K562 (cell line): Measurements from ENCODE around the gene LST1. TPM values are rescaled to one million over a fixed set of nuclear protein-coding genes. Genes with fewer than 3 reads are reported as not detected.
A peak's percentile ranks its signal among the peaks of the same experiment; 100 is the strongest.

ENCODE experiments used
- ATAC-seq: fragments of 200-7000 bp; cut with Tn5 transposase; 3 replicates; pipeline ENCODE4 v1.9.1; 2020; ENCODE audit warnings: moderate library complexity
- BruUV-seq: library from RNA; stranded (reverse); fragments of 400-500 nt; replicated peaks from 2 replicates; lab custom pipeline; 2021; lab: Mats Ljungman, UMichigan
- CTCF ChIA-PET: fragments of 300-600 bp; formaldehyde crosslinking; extraction: SDS; loops from one replicate; lab custom pipeline; 2021; ENCODE audit warnings: low intra/inter-chr PET ratio; lab: Yijun Ruan, JAX
- POLR2A ChIA-PET: fragments of 300-600, 350-650 bp; sonication (Branson Sonifier 250); formaldehyde crosslinking; extraction: SDS; loops from one replicate; lab custom pipeline; 2021; ENCODE audit warnings: antibody characterized with exemption, inconsistent platforms; lab: Yijun Ruan, JAX
- DNase-seq, 4 experiments: peaks; one replicate each; pipeline versions ENCODE4 v3.0.0 to v3.0.0-alpha.2; 2011 to 2018; ENCODE audit warnings: low spot score in 3 of 4, mixed read lengths in 3 of 4; ENCODE audit errors: extremely low read depth in 1 of 4
- FAIRE-seq: peaks from 2 replicates; lab custom pipeline; 2011; peaks lifted over from hg19 to GRCh38; lab: Jason Lieb, UNC
- H2AFZ ChIP-seq: 2 replicates; pipeline ENCODE4 v1.6.0; 2011; ENCODE audit warnings: low read depth, low read length, control low read depth, inconsistent platforms
- H3K27ac ChIP-seq: fragments of 200-600 bp; 3 replicates; pipeline ENCODE4 v1.8.0; 2011; ENCODE audit warnings: low read depth, mild to moderate bottlenecking, control low read depth, inconsistent platforms, low read length, moderate library complexity, mixed read lengths; ENCODE audit errors: extremely low read depth
- H3K27me3 ChIP-seq, 2 experiments: fragments of 300-600 bp in 1 of 2; 2 replicates in 1 of 2; 3 replicates in 1 of 2; pipeline versions ENCODE4 v1.6.0 to v1.8.0; 2011; ENCODE audit warnings: inconsistent platforms in 2 of 2, low read length in 2 of 2, mild to moderate bottlenecking in 1 of 2, mixed read lengths in 1 of 2, moderate library complexity in 1 of 2; ENCODE audit not compliant: control insufficient read depth in 2 of 2, insufficient read depth in 2 of 2
- H3K36me3 ChIP-seq: fragments of 300-600 bp; 3 replicates; pipeline ENCODE4 v1.8.0; 2011; ENCODE audit warnings: mild to moderate bottlenecking, low read length, inconsistent platforms; ENCODE audit not compliant: control insufficient read depth, insufficient read depth
- H3K4me1 ChIP-seq, 2 experiments: fragments of 200-600 bp in 1 of 2; replicated peaks in 1 of 2; 2 replicates in 1 of 2; 3 replicates in 1 of 2; pipeline versions ENCODE4 v1.5.1 to v1.8.0; 2011; ENCODE audit warnings: inconsistent platforms in 2 of 2, low read length in 2 of 2, mild to moderate bottlenecking in 1 of 2, mixed read lengths in 1 of 2, moderate library complexity in 1 of 2; ENCODE audit not compliant: control insufficient read depth in 2 of 2, insufficient read depth in 2 of 2
- H3K4me2 ChIP-seq: 2 replicates; pipeline ENCODE4 v1.6.1; 2011; ENCODE audit warnings: low read length, control low read depth, inconsistent platforms, mixed read lengths; ENCODE audit not compliant: insufficient read depth
- H3K4me3 ChIP-seq: fragments of 200-600 bp; sonication (generic), shearing (Covaris generic); 2 replicates; pipeline ENCODE4 v1.5.1; 2016; ENCODE audit warnings: control low read depth, inconsistent platforms
- H3K79me2 ChIP-seq: fragments of 200-600 bp; 3 replicates; pipeline ENCODE4 v1.8.0; 2011; ENCODE audit warnings: low read length, inconsistent platforms; ENCODE audit not compliant: control insufficient read depth, insufficient read depth
- H3K9ac ChIP-seq, 2 experiments: 2 replicates each; pipeline versions ENCODE4 v1.6.0 to v1.6.1; 2011; ENCODE audit warnings: low read depth in 2 of 2, low read length in 2 of 2, control low read depth in 1 of 2, inconsistent platforms in 1 of 2, mild to moderate bottlenecking in 1 of 2, mixed read lengths in 1 of 2; ENCODE audit not compliant: insufficient read depth in 1 of 2
- H3K9me1 ChIP-seq: one replicate; pipeline ENCODE4 v1.6.0; 2011; ENCODE audit warnings: inconsistent platforms, mild to moderate bottlenecking, low read length, moderate library complexity; ENCODE audit not compliant: control insufficient read depth, insufficient read depth
- H3K9me3 ChIP-seq: replicated peaks from 2 replicates; pipeline ENCODE4 v1.5.1; 2011; ENCODE audit warnings: low read depth, low read length, inconsistent platforms; ENCODE audit not compliant: control insufficient read depth, insufficient read depth
- H4K20me1 ChIP-seq: replicated peaks from 2 replicates; pipeline ENCODE4 v1.6.1; 2011; ENCODE audit warnings: low read length, inconsistent platforms, mixed read lengths; ENCODE audit not compliant: control insufficient read depth, insufficient read depth
- ASH1L ChIP-seq: fragments of 450-650 bp; IDR thresholded peaks from 2 replicates; pipeline ENCODE4 v1.6.1; 2018; ENCODE audit warnings: borderline replicate concordance, mild to moderate bottlenecking, low read depth; ENCODE audit not compliant: partially characterized antibody
- CREM ChIP-seq: IDR thresholded peaks from 2 replicates; pipeline ENCODE4 v1.6.1; 2014; ENCODE audit warnings: antibody characterized with exemption, low read depth
- DMBX1 ChIP-seq: fragments of 250-450 bp; sonication (Bioruptor Pico); IDR thresholded peaks from 2 replicates; pipeline ENCODE4 v1.8.0; 2022; ENCODE audit warnings: inconsistent platforms, mild to moderate bottlenecking, moderate library complexity, borderline replicate concordance
- EGR1 ChIP-seq: fragments of 450-650 bp; conservative IDR thresholded peaks from 2 replicates; pipeline ENCODE4 v1.6.1; 2017; ENCODE audit warnings: mild to moderate bottlenecking
- KDM1A ChIP-seq, 2 experiments: fragments of 450-650 bp; IDR thresholded peaks; 2 replicates each; pipeline ENCODE4 v1.6.1; 2016; ENCODE audit warnings: mild to moderate bottlenecking in 2 of 2
- MBD2 ChIP-seq: sonication (generic); IDR thresholded peaks from 2 replicates; pipeline ENCODE4 v1.6.1; 2016; ENCODE audit warnings: low read depth, borderline replicate concordance
- NCOR1 ChIP-seq: fragments of 450-650 bp; IDR thresholded peaks from 2 replicates; pipeline ENCODE4 v1.6.1; 2016; ENCODE audit warnings: mild to moderate bottlenecking, moderate library complexity
- OTX1 ChIP-seq: fragments of 450-650 bp; formaldehyde crosslinking; IDR thresholded peaks from 2 replicates; pipeline ENCODE4 v1.4.0; 2022; ENCODE audit warnings: mild to moderate bottlenecking
- POLR2AphosphoS2 ChIP-seq: IDR thresholded peaks from 2 replicates; pipeline ENCODE4 v1.6.1; 2012; ENCODE audit warnings: low read length, improper control_type of control experiment
- POLR3G ChIP-seq: IDR thresholded peaks from 2 replicates; pipeline ENCODE4 v1.6.1; 2011; ENCODE audit not compliant: insufficient read length, insufficient replicate concordance; ENCODE audit errors: extremely low read depth
- RFX5 ChIP-seq: IDR thresholded peaks from 2 replicates; pipeline ENCODE4 v1.6.1; 2011; ENCODE audit warnings: low read depth, mild to moderate bottlenecking, improper control_type of control experiment, low read length
- SMARCE1 ChIP-seq: fragments of 450-650 bp; IDR thresholded peaks from 2 replicates; pipeline ENCODE4 v1.7.1; 2016; ENCODE audit warnings: mild to moderate bottlenecking
- TARDBP ChIP-seq: fragments of 450-650 bp; IDR thresholded peaks from 2 replicates; pipeline ENCODE4 v1.6.1; 2016
- TCF3 ChIP-seq: sonication (generic); formaldehyde crosslinking; IDR thresholded peaks from 2 replicates; pipeline ENCODE4 v1.4.0; 2020; ENCODE audit warnings: mild to moderate bottlenecking, missing genetic modification reagents
- U2AF2 ChIP-seq: fragments of 200-400 bp; formaldehyde crosslinking; optimal IDR thresholded peaks from 2 replicates; pipeline ENCODE3; 2017; ENCODE audit warnings: low read depth, mild to moderate bottlenecking, low read length
- ZNF431 ChIP-seq: sonication (generic); formaldehyde crosslinking; IDR thresholded peaks from 2 replicates; pipeline ENCODE4 v1.8.0; 2022; ENCODE audit warnings: mild to moderate bottlenecking, missing genetic modification reagents
- ZNF589 ChIP-seq: fragments of 200-800 bp; sonication (Bioruptor generic); IDR thresholded peaks from 2 replicates; pipeline ENCODE4 v1.6.1; 2016; ENCODE audit warnings: low read depth, missing genetic modification characterization, missing compliant biosample characterization
- ZNF785 ChIP-seq: fragments of 250-450 bp; sonication (Bioruptor Pico); IDR thresholded peaks from 2 replicates; pipeline ENCODE4 v1.4.0; 2020; ENCODE audit warnings: mild to moderate bottlenecking
- WGBS: fragments of 100-300 bp; shearing (Covaris generic); methylation state at CpG from one replicate; pipeline ENCODE4 v1.1.6; 2016; ENCODE audit warnings: low coverage, mixed read lengths; ENCODE audit not compliant: insufficient coverage; ENCODE audit errors: missing lambda C conversion rate; 5-methylcytosine and 5-hydroxymethylcytosine counted together
- in situ Hi-C: fragments of 300-500 bp; cut with MboI; formaldehyde crosslinking; loops from 4 replicates; pipeline ENCODE4 v1.15.0; 2018; ENCODE audit warnings: inconsistent platforms, mixed read lengths
- intact Hi-C: fragments of 100-400 bp; cut with micrococcal nuclease; formaldehyde crosslinking; loops from 2 replicates; pipeline ENCODE4 v1.14.2; 2022
- polyA plus RNA-seq, 8 experiments: library from polyadenylated mRNA; depleted of rRNA in 4 of 8; stranded (reverse) in 5 of 8; unstranded in 3 of 8; fragments of >200 nt; fragmentation: Nextera tagmentation in 2 of 8; fragmentation: Illumina TruSeq in 1 of 8; extraction: Ambion mirVana in 2 of 8; extraction: Trizol in 1 of 8; gene quantifications; 2 replicates each; pipeline versions ENCODE4 v1.2.1 to v1.2.3, GENCODE V29; 2011 to 2014; ENCODE audit warnings: inconsistent platforms in 1 of 8, missing spikeins in 1 of 8
- total RNA-seq, 7 experiments: library from RNA; depleted of rRNA in 6 of 7; stranded (reverse); fragments of >200 nt in 6 of 7; fragmentation: Illumina TruSeq in 2 of 7; extraction: Trizol in 2 of 7; gene quantifications; 2 replicates each; pipeline versions ENCODE4 v1.2.1 to v1.2.3, GENCODE V29; 2011 to 2021; ENCODE audit warnings: low replicate concordance in 1 of 7
- TF ChIP-seq, protein P1 (sequence below): fragments of 250-450 bp; sonication (Bioruptor Pico); IDR thresholded peaks from 2 replicates; pipeline ENCODE4 v1.9.0; 2021; ENCODE audit warnings: mild to moderate bottlenecking
- TF ChIP-seq, protein P2 (sequence below), 2 experiments: fragments of 200-800 bp in 1 of 2; sonication (Bioruptor generic) in 1 of 2; sonication (generic) in 1 of 2; formaldehyde crosslinking in 1 of 2; IDR thresholded peaks in 1 of 2; conservative IDR thresholded peaks in 1 of 2; 2 replicates each; pipeline versions ENCODE4 v1.5.0 to v1.6.1; 2016 to 2020; ENCODE audit warnings: missing compliant biosample characterization in 1 of 2, missing genetic modification characterization in 1 of 2, missing genetic modification reagents in 1 of 2
- TF ChIP-seq, protein P3 (sequence below): sonication (generic); formaldehyde crosslinking; IDR thresholded peaks from 2 replicates; pipeline ENCODE4 v1.8.0; 2023; ENCODE audit warnings: mild to moderate bottlenecking, missing genetic modification reagents

LST1 gene
- total and polyA plus RNA-seq, 9 of the 15 experiments (the other 6 are each of a cell fraction or from before 2014, with no cell fraction given), result 0.82 to 7.8 (median 1.7) TPM

DNA sequence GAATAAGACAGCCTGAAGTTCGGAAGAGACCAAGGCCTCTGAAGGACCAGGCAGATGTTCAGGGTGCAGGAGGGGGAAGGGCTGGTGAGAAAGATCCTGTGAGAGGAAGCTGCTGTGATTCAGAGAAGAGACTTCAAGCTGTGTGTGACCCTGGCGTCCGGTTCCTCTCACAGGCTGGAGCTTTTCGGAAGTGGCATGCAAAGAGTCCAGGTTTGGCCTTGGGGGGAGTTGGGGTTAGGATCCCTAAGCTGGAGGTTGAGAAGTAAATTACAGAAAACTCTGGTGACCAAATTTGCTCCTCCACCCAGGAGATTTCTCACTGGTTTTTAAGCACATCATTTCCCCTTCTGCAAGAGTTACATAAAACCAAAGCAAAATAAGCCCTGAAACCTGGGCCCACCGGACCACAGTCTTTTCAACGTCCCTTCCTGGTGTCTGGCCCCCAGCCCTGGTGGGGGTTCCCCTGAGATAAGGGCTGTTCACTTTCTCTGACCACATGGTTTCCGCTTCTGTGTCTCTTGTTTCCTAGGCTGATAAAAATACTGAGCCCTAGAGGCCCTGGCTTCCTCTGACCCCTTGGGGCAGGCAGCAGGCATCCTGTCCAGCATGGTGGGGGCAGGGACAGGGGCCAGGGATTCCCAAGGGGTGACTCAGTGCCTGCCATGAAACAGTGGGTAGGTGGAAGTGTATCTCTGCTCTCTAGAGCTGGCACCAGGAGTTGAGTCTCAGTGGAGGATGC lies 25.9 kb upstream of the LST1 start:
- BruUV-seq, result no TSS peak
- no peaks in the 10 kb centered on the region for H3K27me3 ChIP-seq
- H2AFZ ChIP-seq, result no peak overlapping the region
- in situ Hi-C loops, result no loop called here
- peak overlapping the region; percentile 4 to 77; a peak in 2 of 4 replicates for H3K9ac ChIP-seq
- intact Hi-C loops, result no loop called here
- ChIA-PET POLR2A (interaction anchor here (0.7 to 5.8 kb wide), 8 partner anchors 11 to 238 kb away, joined by 3 to 38 read pairs (median 4); partner anchors contain the start of genes ATP6V1G2, DDX39B, NFKBIL1 and PRRC2A), CTCF (no interaction called here)
- H3K79me2 ChIP-seq, result no peaks in the 10 kb centered on the region
- no peak overlapping the region for H3K4me3 ChIP-seq
- peak overlapping the region; percentile 17; the same call in 1 of the 2 replicates for H3K4me2 ChIP-seq
- H3K9me1 ChIP-seq, result peaks cover 6% of the 10 kb centered on the region
- H3K27ac ChIP-seq, result peak overlapping the region; percentile 41
- no peaks in the 10 kb centered on the region for H3K9me3 ChIP-seq
- ATAC-seq (peak; percentile 79), FAIRE-seq (peak; percentile 88), DNase-seq (peak; percentile 66 to 92 (median 76))
- H3K4me1 ChIP-seq, result peaks cover 47 to 64% of the 10 kb centered on the region in 2 experiments
- WGBS, result 8% methylated on average over 7 of the region's 7 CpGs
- H3K36me3 ChIP-seq, result peaks cover 46% of the 10 kb centered on the region
- no peaks in the 10 kb centered on the region for H4K20me1 ChIP-seq
- TF ChIP-seq POLR3G, result no peak
- TF ChIP-seq EGR1, result no peak
- peak; percentile 80 to 82 for TF ChIP-seq KDM1A (IDR thresholded peaks at IDR 0.05)
- TF ChIP-seq ZNF431 (CRISPR knock-in tag), result 0 out of 2 replicates have a peak, but pooled peaks have one; percentile 26
- no peak for TF ChIP-seq ASH1L
- TF ChIP-seq, protein P1, sequence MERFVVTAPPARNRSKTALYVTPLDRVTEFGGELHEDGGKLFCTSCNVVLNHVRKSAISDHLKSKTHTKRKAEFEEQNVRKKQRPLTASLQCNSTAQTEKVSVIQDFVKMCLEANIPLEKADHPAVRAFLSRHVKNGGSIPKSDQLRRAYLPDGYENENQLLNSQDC (CRISPR knock-in tag), result no peak
- TF ChIP-seq RFX5, result no peak
- TF ChIP-seq OTX1 (CRISPR knock-in tag), result no peak
- TF ChIP-seq U2AF2, result no peak
- TF ChIP-seq, protein P2, sequence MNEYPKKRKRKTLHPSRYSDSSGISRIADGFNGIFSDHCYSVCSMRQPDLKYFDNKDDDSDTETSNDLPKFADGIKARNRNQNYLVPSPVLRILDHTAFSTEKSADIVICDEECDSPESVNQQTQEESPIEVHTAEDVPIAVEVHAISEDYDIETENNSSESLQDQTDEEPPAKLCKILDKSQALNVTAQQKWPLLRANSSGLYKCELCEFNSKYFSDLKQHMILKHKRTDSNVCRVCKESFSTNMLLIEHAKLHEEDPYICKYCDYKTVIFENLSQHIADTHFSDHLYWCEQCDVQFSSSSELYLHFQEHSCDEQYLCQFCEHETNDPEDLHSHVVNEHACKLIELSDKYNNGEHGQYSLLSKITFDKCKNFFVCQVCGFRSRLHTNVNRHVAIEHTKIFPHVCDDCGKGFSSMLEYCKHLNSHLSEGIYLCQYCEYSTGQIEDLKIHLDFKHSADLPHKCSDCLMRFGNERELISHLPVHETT (CRISPR knock-in tag; conservative IDR thresholded peaks at IDR 0.05 in 1 of 2, IDR thresholded peaks at IDR 0.05 in 1 of 2), result peak in 1 of 2 experiments; percentile 49; a peak in 1 of 4 replicates
- peak; percentile 82 for TF ChIP-seq NCOR1
- TF ChIP-seq ZNF785 (CRISPR knock-in tag), result no peak
- TF ChIP-seq TCF3 (CRISPR knock-in tag), result peak; percentile 55
- TF ChIP-seq, protein P3, sequence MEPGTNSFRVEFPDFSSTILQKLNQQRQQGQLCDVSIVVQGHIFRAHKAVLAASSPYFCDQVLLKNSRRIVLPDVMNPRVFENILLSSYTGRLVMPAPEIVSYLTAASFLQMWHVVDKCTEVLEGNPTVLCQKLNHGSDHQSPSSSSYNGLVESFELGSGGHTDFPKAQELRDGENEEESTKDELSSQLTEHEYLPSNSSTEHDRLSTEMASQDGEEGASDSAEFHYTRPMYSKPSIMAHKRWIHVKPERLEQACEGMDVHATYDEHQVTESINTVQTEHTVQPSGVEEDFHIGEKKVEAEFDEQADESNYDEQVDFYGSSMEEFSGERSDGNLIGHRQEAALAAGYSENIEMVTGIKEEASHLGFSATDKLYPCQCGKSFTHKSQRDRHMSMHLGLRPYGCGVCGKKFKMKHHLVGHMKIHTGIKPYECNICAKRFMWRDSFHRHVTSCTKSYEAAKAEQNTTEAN (CRISPR knock-in tag), result no peak
- peak; percentile 6; the same call in 1 of the 2 replicates for TF ChIP-seq MBD2
- TF ChIP-seq DMBX1 (CRISPR knock-in tag), result peak; percentile 66
- peak; percentile 73; the same call in 1 of the 2 replicates for TF ChIP-seq SMARCE1
- peak; percentile 52; the same call in 1 of the 2 replicates for TF ChIP-seq ZNF589
- peak; percentile 68; the same call in 1 of the 2 replicates for TF ChIP-seq POLR2AphosphoS2
- no peak for TF ChIP-seq TARDBP
- TF ChIP-seq CREM, result 0 out of 2 replicates have a peak, but pooled peaks have one; percentile 39
